ENCODE data around the gene GARS1. TPM values are rescaled to one million over a fixed set of nuclear protein-coding genes. Genes with fewer than 3 reads are reported as not detected.

GARS1 gene
- total RNA-seq, 2 experiments from 2014 or later = 178 to 375 TPM

DNA sequence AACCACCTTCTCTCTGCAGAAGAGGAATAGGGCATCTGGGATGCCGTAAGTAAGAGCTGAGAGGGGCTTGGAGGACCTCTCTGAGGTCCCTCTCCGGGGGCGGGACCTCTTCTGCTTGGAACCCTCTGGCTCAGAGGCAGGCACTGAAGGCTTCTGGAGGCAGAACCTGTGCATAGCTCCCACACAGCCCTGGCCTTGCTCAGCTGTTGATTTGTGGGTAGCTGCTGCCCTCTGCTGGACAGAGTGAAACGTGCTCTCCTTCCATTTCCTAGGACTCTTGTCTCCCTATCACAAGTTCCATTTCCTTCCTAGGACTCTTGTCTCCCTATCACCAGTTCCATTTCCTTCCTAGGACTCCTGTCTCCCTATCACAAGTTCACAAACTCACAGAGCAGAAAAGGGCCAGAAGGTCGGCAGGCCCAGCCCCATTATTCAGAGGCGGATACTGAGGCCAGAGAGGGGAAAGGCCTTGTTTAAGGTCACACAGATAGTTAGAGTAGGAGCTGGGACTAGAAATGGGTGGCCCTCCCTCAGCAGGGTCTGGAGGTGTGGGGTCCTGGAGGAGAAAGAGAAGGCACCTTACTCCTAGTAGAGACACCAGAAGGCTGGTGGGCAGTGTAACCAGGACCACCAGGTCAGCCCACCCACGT is 30.3 kb upstream of the GARS1 start:
- POLR2A ChIA-PET = interaction anchor here (0.6 to 1.7 kb wide), 5 partner anchors 53 to 473 kb away, joined by 3 to 7 read pairs (median 3); no protein-coding TSS in a partner anchor
- intact Hi-C loops (cut with micrococcal nuclease; ENCODE audit: unreplicated experiment) = loop anchor here (1.0 to 10.0 kb wide), 8 partner anchors 16 to 687 kb away; no protein-coding TSS in a partner anchor
- no TSS peak for BruUV-seq (replicated peaks)
- CTCF ChIA-PET (ENCODE audit: unreplicated experiment) = interaction anchor here (0.5 to 2.0 kb wide), 8 partner anchors 15 to 400 kb away, joined by 3 to 8 read pairs (median 4); no protein-coding TSS in a partner anchor
- Histone ChIP-seq H3K36me3 (ENCODE audit: insufficient read depth, low read length) (no peaks in the 10 kb centered on the region), H3K27ac (ENCODE audit: low read depth, low read length, poor library complexity, severe bottlenecking) (no peak overlapping the region), H4K20me1 (ENCODE audit: insufficient read depth, low read length) (no peaks in the 10 kb centered on the region), H3K79me2 (ENCODE audit: insufficient read depth, low read depth, low read length) (no peaks in the 10 kb centered on the region), H3K4me1 (ENCODE audit: insufficient read depth, low read length, poor library complexity, severe bottlenecking) (no peaks in the 10 kb centered on the region), H3K4me3 (ENCODE audit: low read depth, low read length, poor library complexity, severe bottlenecking) (no peak overlapping the region), H3K9me3 (ENCODE audit: low read length) (no peaks in the 10 kb centered on the region), H3K4me2 (ENCODE audit: low read length) (no peak overlapping the region), H3K9me2 (ENCODE audit: insufficient read depth, low read length) (no peaks in the 10 kb centered on the region), H2AFZ (ENCODE audit: low read length) (no peak overlapping the region)
- DNase-seq (ENCODE audit: low spot score) = peak; percentile 86
- TF ChIP-seq CTCF (conservative IDR thresholded peaks at IDR 0.05; ENCODE audit: low read length) (peak; percentile 91), EZH2phosphoT487 (IDR thresholded peaks at IDR 0.05; ENCODE audit: borderline replicate concordance, low read depth, low read length) (no peak)

DNA sequence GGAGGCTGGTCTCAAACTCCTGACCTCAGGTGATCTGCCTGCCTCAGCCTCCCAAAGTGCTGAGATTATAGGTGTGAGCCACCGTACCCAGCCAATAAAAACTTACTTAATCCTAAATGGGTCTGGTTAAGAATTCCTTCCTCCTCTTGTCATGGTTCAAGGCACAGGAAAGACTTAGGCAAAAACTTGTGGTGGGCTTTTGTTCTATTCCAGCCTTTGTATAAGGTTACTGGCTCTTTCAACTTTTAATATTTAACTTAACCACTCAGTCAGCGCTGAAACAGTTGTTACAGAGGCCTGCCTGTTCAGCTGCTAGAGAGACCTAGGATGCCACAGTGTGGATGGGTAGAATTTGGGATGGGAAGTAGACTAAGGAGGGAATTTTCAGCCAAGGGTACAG is 28.1 kb upstream of the GARS1 start:
- H3K36me3 ChIP-seq (ENCODE audit: insufficient read depth, low read length) = peaks cover 11% of the 10 kb centered on the region; the same call in 1 of the 2 replicates
- CTCF ChIA-PET (ENCODE audit: unreplicated experiment) = no interaction called here

More for the DNA sequence above, 28.1 kb upstream of the GARS1 start:
- no peak for DNase-seq (ENCODE audit: low spot score)
- no TSS peak for BruUV-seq (replicated peaks)
- TF ChIP-seq EZH2phosphoT487 (IDR thresholded peaks at IDR 0.05; ENCODE audit: borderline replicate concordance, low read depth, low read length) (no peak), CTCF (conservative IDR thresholded peaks at IDR 0.05; ENCODE audit: low read length) (no peak)
- intact Hi-C loops (cut with micrococcal nuclease; ENCODE audit: unreplicated experiment) = loop anchor here (10.0 kb wide), 1 partner anchor 202 kb away; no protein-coding TSS in a partner anchor
- H3K79me2 ChIP-seq (ENCODE audit: insufficient read depth, low read depth, low read length) = no peaks in the 10 kb centered on the region
- H3K9me2 ChIP-seq (ENCODE audit: insufficient read depth, low read length) = no peaks in the 10 kb centered on the region
- H3K4me1 ChIP-seq (ENCODE audit: insufficient read depth, low read length, poor library complexity, severe bottlenecking) = no peaks in the 10 kb centered on the region
- POLR2A ChIA-PET = no interaction called here
- H3K9me3 ChIP-seq (ENCODE audit: low read length) = peaks cover 5% of the 10 kb centered on the region; the same call in 1 of the 2 replicates
- H2AFZ ChIP-seq (ENCODE audit: low read length) = no peak overlapping the region
- no peak overlapping the region for H3K27ac ChIP-seq (ENCODE audit: low read depth, low read length, poor library complexity, severe bottlenecking)
- H4K20me1 ChIP-seq (ENCODE audit: insufficient read depth, low read length) = no peaks in the 10 kb centered on the region
- no peak overlapping the region for H3K4me3 ChIP-seq (ENCODE audit: low read depth, low read length, poor library complexity, severe bottlenecking)
- no peak overlapping the region for H3K4me2 ChIP-seq (ENCODE audit: low read length)
